ENCODE measurements around the gene ATOH8. TPM values are rescaled to one million over a fixed set of nuclear protein-coding genes. Genes with fewer than 3 reads are reported as not detected.

The ATOH8 gene
- total and polyA plus RNA-seq, 2 donors (not counting 3 experiments of a cell fraction or from before 2014, with no cell fraction given): 10.3 to 12.8 TPM

- no peaks in the 10 kb centered on the region for H3K9me1 ChIP-seq (replicated peaks; ENCODE audit: control insufficient read depth, extremely low read depth, insufficient read depth, low read length)
- peaks cover 0 to 3% of the 10 kb centered on the region in 2 experiments for H3K36me3 ChIP-seq (ENCODE audit: control insufficient read depth in 2 of 2, extremely low read depth in 1 of 2, insufficient read depth in 2 of 2, low read length in 2 of 2)
- DNase-seq (ENCODE audit: low read depth, low spot score) (no peak), FAIRE-seq (peak; percentile 21)
- TF ChIP-seq JUN (IDR thresholded peaks at IDR 0.05; ENCODE audit: borderline replicate concordance, insufficient read depth, insufficient read length, low read depth): no peak
- no peak for TF ChIP-seq FOS (IDR thresholded peaks at IDR 0.05; ENCODE audit: borderline replicate concordance, insufficient read depth, low read length)
- no peak for TF ChIP-seq GATA2 (IDR thresholded peaks at IDR 0.05; ENCODE audit: insufficient read depth, insufficient read length, low read depth, low read length)
- TF ChIP-seq EZH2 (IDR thresholded peaks at IDR 0.05; ENCODE audit: borderline replicate concordance, low read depth, low read length, severe bottlenecking): no peak
- TF ChIP-seq POLR2AphosphoS5 (IDR thresholded peaks at IDR 0.05; ENCODE audit: insufficient read depth, low read depth, low read length): no peak
- TF ChIP-seq POLR2A (IDR thresholded peaks at IDR 0.05; ENCODE audit: low read depth, low read length): no peak
- no peak for TF ChIP-seq MYC (IDR thresholded peaks at IDR 0.05; ENCODE audit: low read depth, low read length)
- no peak for TF ChIP-seq CTCF (IDR thresholded peaks at IDR 0.05; ENCODE audit: extremely low read depth in 1 of 2, insufficient read depth in 1 of 2, low read depth in 1 of 2, low read length in 2 of 2)
- TF ChIP-seq MAX (IDR thresholded peaks at IDR 0.05; ENCODE audit: insufficient read depth, insufficient read length): no peak
- intact Hi-C loops (cut with micrococcal nuclease): no loop called here
- no peak overlapping the region for H3K27ac ChIP-seq (ENCODE audit: insufficient read depth, low read depth, low read length)
- no TSS peak for BruUV-seq (replicated peaks)
- no peaks in the 10 kb centered on the region for H3K27me3 ChIP-seq (ENCODE audit: control insufficient read depth in 2 of 2, insufficient read depth in 2 of 2, low read length in 2 of 2)
- H3K9me3 ChIP-seq (replicated peaks; ENCODE audit: control insufficient read depth, insufficient read depth, low read length): no peaks in the 10 kb centered on the region
- no peak overlapping the region for H3K9ac ChIP-seq (replicated peaks; ENCODE audit: extremely low read depth, insufficient read depth, low read length)
- CTCF ChIA-PET: interaction anchor here (0.8 to 1.8 kb wide), 4 partner anchors 7 to 37 kb away, joined by 3 to 8 read pairs (median 6); no protein-coding TSS in a partner anchor
- POLR2A ChIA-PET: interaction anchor here (0.8 kb wide), 1 partner anchor 19 kb away, joined by 3 read pairs; no protein-coding TSS in a partner anchor
- dilution Hi-C loops (cut with MboI; ENCODE audit: extremely low pct_ligation_motif_present, low sequenced_read_pairs): no loop called here
- no peaks in the 10 kb centered on the region for H3K79me2 ChIP-seq (ENCODE audit: control insufficient read depth, insufficient read depth, low read length)
- H3K4me2 ChIP-seq (ENCODE audit: insufficient read depth, low read length): no peak overlapping the region
- peaks cover 17% of the 10 kb centered on the region for H3K4me1 ChIP-seq (ENCODE audit: control insufficient read depth, extremely low read depth, insufficient read depth, low read length)
- H2AFZ ChIP-seq (ENCODE audit: low read depth, low read length): no peak overlapping the region
- no peak overlapping the region for H3K4me3 ChIP-seq (replicated peaks in 1 of 3; ENCODE audit: insufficient read depth in 1 of 3, low read depth in 1 of 3, low read length in 3 of 3)
- no peaks in the 10 kb centered on the region for H4K20me1 ChIP-seq (replicated peaks; ENCODE audit: control insufficient read depth, extremely low read depth, insufficient read depth, low read length)
Observed at GRCh38 chr2:85790499-85791188, 36.9 kb downstream of the ATOH8 start.

All from endothelial cell of umbilical vein (primary cell).